ENCODE results near the gene STARD7.
"Not testable (repeated sequence)": the region's sequence is repeated elsewhere in the genome, so short reads cannot be mapped to it uniquely, and the experiment has no call there.

The STARD7 gene, protein sequence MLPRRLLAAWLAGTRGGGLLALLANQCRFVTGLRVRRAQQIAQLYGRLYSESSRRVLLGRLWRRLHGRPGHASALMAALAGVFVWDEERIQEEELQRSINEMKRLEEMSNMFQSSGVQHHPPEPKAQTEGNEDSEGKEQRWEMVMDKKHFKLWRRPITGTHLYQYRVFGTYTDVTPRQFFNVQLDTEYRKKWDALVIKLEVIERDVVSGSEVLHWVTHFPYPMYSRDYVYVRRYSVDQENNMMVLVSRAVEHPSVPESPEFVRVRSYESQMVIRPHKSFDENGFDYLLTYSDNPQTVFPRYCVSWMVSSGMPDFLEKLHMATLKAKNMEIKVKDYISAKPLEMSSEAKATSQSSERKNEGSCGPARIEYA

GRCh38 chr2:96208143-96209010, at the start of gene STARD7:
Gene STARD7, minus strand, starts transcription at chr2:96208827. Its CDS starts 393 bp downstream, at chr2:96208434.
- peak; percentile 75 for DNase-seq

DNA sequence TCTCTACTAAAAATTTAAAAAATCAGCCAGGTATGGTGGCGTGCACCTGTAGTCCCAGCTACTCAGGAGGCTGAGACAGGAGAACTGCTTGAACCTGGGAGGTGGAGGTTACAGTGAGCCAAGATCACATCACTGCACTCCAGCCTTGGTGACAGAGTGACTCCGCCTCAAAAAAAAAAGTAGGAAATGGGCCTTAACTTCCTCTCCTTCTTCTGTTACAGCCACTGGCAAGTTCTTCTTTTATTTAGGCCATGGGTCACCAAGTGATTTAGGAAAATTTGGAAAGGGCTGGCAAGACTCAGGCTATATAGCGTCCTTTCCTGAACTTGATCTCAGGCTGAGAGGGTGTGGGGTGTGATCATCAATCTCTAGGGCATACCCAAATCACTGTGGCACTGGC, 49.1 kb upstream of the STARD7 start:
- not testable (repeated sequence) for DNase-seq

DNA sequence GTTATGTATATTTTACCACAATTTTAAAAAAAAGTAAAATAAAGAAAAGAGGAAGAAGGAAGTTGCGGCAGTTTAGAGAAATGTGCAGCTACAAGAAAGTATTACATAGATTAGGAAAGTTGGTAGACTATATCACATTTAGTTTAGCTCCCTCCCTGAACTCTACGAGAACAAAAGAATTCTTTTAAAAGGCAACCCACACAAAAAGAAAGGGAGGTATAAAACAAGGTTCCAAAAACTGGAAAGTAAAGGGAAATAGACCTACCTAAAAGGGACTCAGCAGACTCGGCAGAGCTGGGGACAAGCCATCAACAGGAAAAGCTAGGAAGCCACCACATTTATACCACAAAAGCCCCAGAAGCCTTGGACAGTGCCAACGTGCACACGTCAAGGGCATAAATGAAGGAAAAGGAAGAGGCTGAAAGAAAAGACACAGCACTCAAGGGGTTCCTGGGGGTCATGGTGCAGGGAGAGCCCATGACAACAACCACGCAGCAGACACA, 48.0 kb upstream of the STARD7 start:
- DNase-seq = no peak

GRCh38 chr2:96254571-96254970, 45.9 kb upstream of the STARD7 start:
- no peak for DNase-seq

- no peak for DNase-seq
Observed at GRCh38 chr2:96253006-96253405, 44.4 kb upstream of the STARD7 start.

DNA sequence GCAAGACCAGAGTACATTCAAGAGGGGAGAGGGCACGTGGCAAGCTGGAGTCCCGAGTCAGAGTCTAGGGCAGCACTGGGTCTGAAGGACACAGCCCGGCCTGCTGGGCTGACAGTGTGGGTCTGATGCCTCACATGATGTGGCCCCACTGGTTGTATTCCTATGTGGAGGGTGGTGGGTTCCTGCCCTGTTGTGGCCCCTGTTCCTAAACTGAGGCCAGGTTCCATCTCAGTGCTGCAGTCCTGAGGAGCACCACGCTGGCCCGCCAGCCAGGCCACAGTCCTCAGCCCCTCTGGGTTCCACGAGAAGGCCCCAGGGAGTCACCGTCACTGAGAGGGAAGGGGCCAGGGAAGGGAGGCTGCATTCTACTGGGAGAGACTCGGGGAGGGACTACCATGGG, 43.9 kb upstream of the STARD7 start:
- no peak for DNase-seq

- DNase-seq = no peak
Observed at GRCh38 chr2:96251721-96252292, 43.2 kb upstream of the STARD7 start.

GRCh38 chr2:96250188-96250587, 41.6 kb upstream of the STARD7 start:
- DNase-seq = no peak

DNA sequence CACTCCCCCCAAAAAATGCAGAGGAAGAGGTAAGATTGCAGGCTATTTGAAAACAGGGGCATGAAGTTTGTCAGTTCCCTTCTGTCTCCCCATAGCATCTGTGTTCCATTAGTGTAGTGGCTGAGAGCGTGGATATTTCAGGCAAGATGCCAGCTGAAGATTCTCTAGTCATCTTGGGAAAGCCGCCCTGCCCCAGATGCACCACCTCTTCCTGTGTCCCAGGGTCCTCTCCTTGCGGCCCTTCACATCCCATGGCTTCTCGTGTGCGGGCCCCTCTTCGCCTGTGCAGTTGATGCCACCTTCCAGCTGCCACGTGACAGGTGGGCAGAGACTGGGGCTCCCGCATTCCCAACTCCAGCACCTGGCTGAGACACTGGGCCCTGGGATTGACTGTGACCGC, 41.0 kb upstream of the STARD7 start:
- no peak for DNase-seq

DNA sequence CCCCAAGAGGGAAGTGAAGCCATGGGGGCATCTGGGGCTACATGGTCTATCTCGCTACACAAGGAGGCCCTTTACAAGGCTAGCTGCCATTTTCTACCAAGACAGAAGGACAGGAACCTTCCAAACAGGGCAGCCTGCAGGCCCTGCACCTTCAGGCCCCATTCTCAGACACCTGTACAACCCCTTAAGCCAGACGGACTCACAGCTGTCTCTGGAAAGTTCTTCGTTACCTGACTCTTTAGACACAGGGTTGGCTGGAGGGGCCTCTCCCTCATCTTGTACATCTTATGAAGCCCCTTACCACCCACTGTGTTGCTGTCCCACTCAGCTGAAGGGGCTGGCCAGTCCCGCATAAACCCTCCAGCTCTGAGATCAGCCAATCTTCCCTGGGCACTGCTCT, 40.0 kb upstream of the STARD7 start:
- no peak for DNase-seq

DNA sequence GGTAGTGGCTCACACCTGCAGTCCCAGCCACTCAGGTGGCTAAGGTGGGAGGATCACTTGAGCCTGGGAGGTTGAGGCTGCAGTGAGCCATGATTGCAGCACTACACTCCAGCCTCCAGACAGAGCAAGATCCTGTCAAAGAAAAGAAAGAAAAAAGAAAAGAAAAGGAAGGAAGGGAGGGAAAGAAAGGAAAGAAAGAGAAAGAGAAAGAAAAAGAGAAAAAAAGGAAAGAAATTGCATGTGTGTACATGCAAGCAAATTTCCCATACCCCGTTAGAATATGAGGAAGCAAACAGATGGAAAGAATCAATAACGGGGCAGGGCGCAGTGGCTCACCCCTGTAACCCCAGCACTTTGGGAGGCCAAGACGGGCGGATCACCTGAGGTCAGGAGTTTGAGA, 39.3 kb upstream of the STARD7 start:
- no peak for DNase-seq

GRCh38 chr2:96247009-96247408, 38.4 kb upstream of the STARD7 start:
- no peak for DNase-seq

DNA sequence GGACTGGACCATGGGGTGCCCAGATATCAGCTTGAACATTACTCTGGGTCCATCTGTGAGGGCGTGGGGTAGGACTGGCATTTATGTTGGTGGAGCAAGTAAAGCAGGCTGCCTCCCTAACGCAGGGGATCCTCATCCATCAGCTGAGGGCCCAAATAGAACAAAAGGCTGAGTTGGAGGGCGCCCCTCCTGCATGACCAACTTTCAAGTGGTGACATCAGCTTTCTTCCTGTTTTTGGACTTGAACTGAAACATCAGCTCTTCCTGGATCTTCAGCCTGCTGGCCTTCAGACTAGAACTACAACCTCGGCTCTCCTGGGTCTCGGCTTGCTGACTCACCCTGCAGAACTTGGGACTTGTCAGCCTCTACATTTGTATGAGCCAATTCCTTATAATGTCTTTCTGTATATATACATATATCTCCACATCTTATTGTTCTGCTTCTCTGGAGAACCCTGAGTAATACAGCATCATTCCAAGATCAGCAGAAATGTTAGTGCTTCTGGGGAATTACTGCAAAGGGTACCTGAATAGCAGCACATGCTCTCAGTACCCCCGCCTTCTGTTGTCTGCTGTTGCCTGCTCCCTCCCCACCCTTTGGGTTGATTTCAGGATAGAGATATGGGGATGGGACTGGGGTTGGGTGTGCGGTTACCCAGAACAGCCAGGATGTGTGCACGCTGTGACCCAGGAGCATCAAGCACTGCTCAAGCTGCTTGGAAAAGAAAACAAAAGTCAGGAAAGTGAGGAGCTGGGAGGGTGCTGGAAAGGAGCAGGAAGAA, 37.2 kb upstream of the STARD7 start:
- no peak for DNase-seq

DNA sequence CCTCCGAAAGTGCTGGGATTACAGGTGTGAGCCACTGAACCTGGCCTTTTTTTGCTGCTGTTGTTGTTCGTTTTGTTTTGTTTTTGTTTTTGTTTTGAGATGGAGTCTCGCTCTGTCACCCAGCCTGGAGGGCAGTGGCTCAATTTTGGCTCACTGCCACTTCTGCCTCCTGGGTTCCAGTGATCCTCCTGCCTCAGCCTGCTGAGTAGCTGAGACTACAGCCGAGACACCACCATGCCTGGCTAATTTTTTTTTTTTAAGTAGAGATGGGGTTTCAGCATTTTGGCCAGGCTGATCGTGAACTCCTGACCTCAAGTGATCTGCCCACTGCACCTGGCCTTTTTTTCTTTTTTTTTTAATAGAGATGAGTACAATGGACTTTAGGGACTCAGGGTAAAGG, 35.2 kb upstream of the STARD7 start:
- DNase-seq = no peak

- DNase-seq = no peak
Observed at GRCh38 chr2:96241900-96242611, 33.4 kb upstream of the STARD7 start.

DNA sequence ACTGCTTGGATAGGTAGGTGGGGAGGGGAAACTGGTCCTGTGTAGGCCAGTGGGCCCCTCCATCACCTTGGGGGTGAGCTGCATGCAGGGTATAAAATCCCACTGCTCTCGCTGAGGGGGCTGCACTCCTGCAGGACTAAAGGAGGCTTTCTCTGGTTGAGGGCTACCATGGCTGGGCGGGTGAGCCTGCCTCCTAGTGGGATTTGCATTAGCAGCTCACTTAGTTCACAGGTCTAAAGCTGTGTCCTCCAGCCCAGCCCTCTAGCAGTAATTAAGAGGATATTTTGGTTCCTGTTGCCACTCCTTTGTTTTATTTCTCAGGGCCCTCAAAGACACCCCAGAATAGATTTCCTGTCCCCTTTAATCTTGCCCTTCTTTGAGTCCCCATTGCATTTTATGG, 32.6 kb upstream of the STARD7 start:
- DNase-seq = no peak

GRCh38 chr2:96240341-96241038, 31.9 kb upstream of the STARD7 start:
- no peak for DNase-seq

DNA sequence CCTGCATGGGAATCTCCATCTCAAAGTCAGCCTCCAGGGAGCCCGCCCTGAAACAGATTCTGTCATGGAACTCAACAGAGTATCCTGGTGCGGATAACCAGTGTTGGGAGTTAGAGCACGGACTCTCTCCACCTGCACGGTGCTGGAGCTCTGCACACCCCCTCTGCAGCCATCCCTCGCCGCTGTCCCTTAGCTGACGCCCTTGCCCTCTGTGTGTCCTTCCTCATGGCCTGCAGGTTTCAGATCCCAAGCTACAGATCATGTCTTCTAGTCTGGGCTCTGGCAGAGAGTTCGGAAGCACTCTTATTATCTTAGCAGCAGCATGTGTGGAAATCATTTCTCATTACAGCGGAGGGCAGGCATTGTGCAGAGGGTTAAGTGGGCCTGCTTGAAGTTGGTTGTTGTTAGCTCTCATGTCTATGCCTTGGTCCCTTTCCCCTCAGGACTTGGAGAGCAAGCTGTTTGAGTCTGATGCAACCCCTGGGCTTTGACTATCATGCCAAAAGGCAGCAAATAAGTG, 31.2 kb upstream of the STARD7 start:
- no peak for DNase-seq

DNA sequence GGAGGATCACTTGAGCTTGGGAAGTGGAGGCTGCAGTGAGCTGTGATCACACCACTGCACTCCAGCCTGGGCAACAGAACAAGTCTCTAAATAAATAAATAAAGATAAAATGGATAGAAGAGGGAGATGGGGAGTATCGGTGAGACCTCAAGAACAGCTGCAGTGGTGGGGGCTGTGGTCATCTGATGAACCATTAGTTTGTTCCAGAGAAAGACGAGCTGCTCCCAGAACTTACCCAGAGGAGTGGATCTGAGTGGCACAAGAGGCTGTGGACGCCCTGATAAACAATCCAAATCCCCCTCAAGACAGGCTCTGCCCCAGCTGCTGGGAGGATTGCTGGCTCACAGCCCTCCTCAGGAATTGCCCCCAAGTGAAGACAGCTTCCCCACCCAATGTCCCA, 30.5 kb upstream of the STARD7 start:
- no peak for DNase-seq

- DNase-seq = no peak
Observed at GRCh38 chr2:96238266-96238665, 29.6 kb upstream of the STARD7 start.

- no peak for DNase-seq
Observed at GRCh38 chr2:96236882-96237281, 28.3 kb upstream of the STARD7 start.
